OCI-LY7 (cell line): ENCODE measurements around the gene JOSD2. TPM values are rescaled to one million over a fixed set of nuclear protein-coding genes. Genes with fewer than 3 reads are reported as not detected.

Experiments used
- BruUV-seq: library from RNA; stranded (reverse); fragments of 400-500 nt; replicated peaks from 2 replicates; lab custom pipeline; 2021; lab: Mats Ljungman, UMichigan
- CTCF ChIA-PET: fragments of 300-600 bp; sonication (Branson Sonifier 250); formaldehyde crosslinking; loops from one replicate; lab custom pipeline; 2022; ENCODE audit warnings: antibody characterized with exemption; ENCODE audit not compliant: unreplicated experiment; lab: Charles Lee
- POLR2A ChIA-PET: fragments of 300-600 bp; sonication (Branson Sonifier 250); formaldehyde crosslinking; loops from one replicate; lab custom pipeline; 2022; ENCODE audit warnings: antibody characterized with exemption; lab: Charles Lee
- DNase-seq: peaks from one replicate; pipeline ENCODE4 v3.0.0-alpha.2; 2015; ENCODE audit warnings: low spot score
- H2AFZ ChIP-seq: fragments of 200-600 bp; sonication (generic), shearing (Covaris generic); 2 replicates; pipeline ENCODE4 v1.6.1; 2014; ENCODE audit warnings: mild to moderate bottlenecking, antibody characterized with exemption, low read length, moderate library complexity
- H3K27ac ChIP-seq: fragments of 200-600 bp; sonication (generic); 2 replicates; pipeline ENCODE4 v1.5.1; 2014; ENCODE audit warnings: mixed run types, low read depth, mild to moderate bottlenecking, moderate library complexity, low read length, inconsistent platforms; ENCODE audit not compliant: poor library complexity, severe bottlenecking
- H3K36me3 ChIP-seq: fragments of 200-600 bp; sonication (generic); 2 replicates; pipeline ENCODE4 v1.6.1; 2014; ENCODE audit warnings: mild to moderate bottlenecking, antibody characterized with exemption, low read length, moderate library complexity, mixed read lengths; ENCODE audit not compliant: insufficient read depth
- H3K4me1 ChIP-seq: fragments of 200-600 bp; sonication (generic); 2 replicates; pipeline ENCODE4 v1.5.1; 2014; ENCODE audit warnings: mild to moderate bottlenecking, low read length; ENCODE audit not compliant: insufficient read depth, poor library complexity, severe bottlenecking
- H3K4me2 ChIP-seq: fragments of 200-600 bp; sonication (generic); 2 replicates; pipeline ENCODE4 v1.6.1; 2014; ENCODE audit warnings: mild to moderate bottlenecking, low read length
- H3K4me3 ChIP-seq: fragments of 200-600 bp; sonication (generic); 2 replicates; pipeline ENCODE4 v1.5.1; 2014; ENCODE audit warnings: mild to moderate bottlenecking, low read depth, low read length; ENCODE audit not compliant: poor library complexity, severe bottlenecking
- H3K79me2 ChIP-seq: fragments of 200-600 bp; sonication (generic); 2 replicates; pipeline ENCODE4 v1.6.1; 2016; ENCODE audit warnings: low read depth, mild to moderate bottlenecking, low read length, moderate library complexity, mixed read lengths; ENCODE audit not compliant: insufficient read depth
- H3K9me2 ChIP-seq: fragments of 200-600 bp; sonication (generic); 2 replicates; pipeline ENCODE4 v1.6.1; 2016; ENCODE audit warnings: mild to moderate bottlenecking, low read length, mixed read lengths; ENCODE audit not compliant: insufficient read depth
- H3K9me3 ChIP-seq: fragments of 200-600 bp; sonication (generic); 2 replicates; pipeline ENCODE4 v1.6.1; 2014; ENCODE audit warnings: mild to moderate bottlenecking, mixed run types, low read length, mixed read lengths
- H4K20me1 ChIP-seq: fragments of 200-600 bp; sonication (generic); 2 replicates; pipeline ENCODE4 v1.6.1; 2014; ENCODE audit warnings: mild to moderate bottlenecking, antibody characterized with exemption, low read length, moderate library complexity, mixed read lengths; ENCODE audit not compliant: insufficient read depth
- EZH2phosphoT487 ChIP-seq: fragments of 200-600 bp; sonication (generic); IDR thresholded peaks from 2 replicates; pipeline ENCODE4 v1.6.1; 2018; ENCODE audit warnings: low read depth, borderline replicate concordance, mild to moderate bottlenecking, mixed run types, antibody characterized with exemption, low read length, moderate library complexity, mixed read lengths
- intact Hi-C: fragments of 100-400 bp; cut with micrococcal nuclease; formaldehyde crosslinking; loops from one replicate; pipeline ENCODE4 v1.10.0; 2022; ENCODE audit not compliant: unreplicated experiment
- total RNA-seq, 2 experiments: library from RNA; depleted of rRNA in 1 of 2; stranded (reverse); fragments of >200 nt in 1 of 2; shearing (Covaris generic) in 1 of 2; gene quantifications; 2 replicates each; pipeline ENCODE4 v1.2.3, GENCODE V29; 2014 to 2022
- TF ChIP-seq, protein P1 (sequence below): fragments of 200-600 bp; sonication (generic); conservative IDR thresholded peaks from 2 replicates; pipeline ENCODE4 v1.5.1; 2014; ENCODE audit warnings: mild to moderate bottlenecking, antibody characterized with exemption, low read length, moderate library complexity, mixed read lengths

Gene JOSD2
- total RNA-seq, 2 experiments from 2014 or later = 13.0 to 17.8 TPM

DNA sequence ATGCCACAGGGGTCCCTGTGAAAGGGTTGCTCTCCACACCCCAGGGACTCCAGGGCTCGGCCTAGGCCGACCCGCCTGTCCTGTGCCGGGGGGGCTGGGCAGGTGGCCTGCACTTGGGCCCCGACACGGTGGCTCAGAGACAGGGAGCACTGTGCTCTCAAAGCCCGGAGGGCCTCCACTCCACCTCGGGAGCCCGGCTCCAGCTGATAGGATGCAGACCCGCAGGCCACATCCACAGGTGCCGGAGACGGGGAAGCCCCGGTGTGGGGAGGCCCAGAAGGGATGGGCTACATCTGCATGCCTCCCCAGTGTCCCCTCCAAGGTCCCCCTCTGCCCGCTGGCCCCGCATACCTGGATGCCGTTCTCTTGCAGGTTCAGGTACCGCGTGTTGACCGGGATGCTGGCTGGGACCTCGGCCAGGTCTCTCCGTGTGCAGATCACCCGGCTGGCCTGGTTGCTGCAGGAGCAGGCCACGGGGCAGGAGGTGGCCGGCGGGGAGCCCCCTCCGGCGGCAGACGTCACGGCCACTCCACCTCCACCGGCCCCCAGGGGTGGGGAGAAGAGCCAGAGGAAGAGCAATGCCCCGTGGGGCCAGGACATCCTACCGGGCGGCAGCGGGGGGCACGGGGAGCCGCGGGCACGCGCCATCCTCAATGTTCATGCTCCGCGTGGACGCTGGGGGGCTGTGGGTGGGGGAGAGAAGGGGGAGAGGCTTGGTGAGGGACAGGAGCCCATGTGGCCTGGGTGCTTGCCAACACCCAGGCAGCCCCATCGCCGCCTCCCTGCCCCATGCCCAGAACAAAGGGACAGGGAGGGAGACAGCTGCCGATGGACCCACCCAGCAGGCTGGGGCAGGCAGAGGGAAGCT lies 37.4 kb upstream of the JOSD2 start:
- Histone ChIP-seq H4K20me1 (no peaks in the 10 kb centered on the region), H3K4me3 (no peak overlapping the region), H3K4me1 (no peaks in the 10 kb centered on the region), H3K9me3 (no peaks in the 10 kb centered on the region), H3K27ac (no peak overlapping the region), H3K36me3 (no peaks in the 10 kb centered on the region), H3K4me2 (no peak overlapping the region), H2AFZ (no peak overlapping the region), H3K9me2 (no peaks in the 10 kb centered on the region), H3K79me2 (no peaks in the 10 kb centered on the region)
- POLR2A ChIA-PET = no interaction called here
- TF ChIP-seq, protein P1, sequence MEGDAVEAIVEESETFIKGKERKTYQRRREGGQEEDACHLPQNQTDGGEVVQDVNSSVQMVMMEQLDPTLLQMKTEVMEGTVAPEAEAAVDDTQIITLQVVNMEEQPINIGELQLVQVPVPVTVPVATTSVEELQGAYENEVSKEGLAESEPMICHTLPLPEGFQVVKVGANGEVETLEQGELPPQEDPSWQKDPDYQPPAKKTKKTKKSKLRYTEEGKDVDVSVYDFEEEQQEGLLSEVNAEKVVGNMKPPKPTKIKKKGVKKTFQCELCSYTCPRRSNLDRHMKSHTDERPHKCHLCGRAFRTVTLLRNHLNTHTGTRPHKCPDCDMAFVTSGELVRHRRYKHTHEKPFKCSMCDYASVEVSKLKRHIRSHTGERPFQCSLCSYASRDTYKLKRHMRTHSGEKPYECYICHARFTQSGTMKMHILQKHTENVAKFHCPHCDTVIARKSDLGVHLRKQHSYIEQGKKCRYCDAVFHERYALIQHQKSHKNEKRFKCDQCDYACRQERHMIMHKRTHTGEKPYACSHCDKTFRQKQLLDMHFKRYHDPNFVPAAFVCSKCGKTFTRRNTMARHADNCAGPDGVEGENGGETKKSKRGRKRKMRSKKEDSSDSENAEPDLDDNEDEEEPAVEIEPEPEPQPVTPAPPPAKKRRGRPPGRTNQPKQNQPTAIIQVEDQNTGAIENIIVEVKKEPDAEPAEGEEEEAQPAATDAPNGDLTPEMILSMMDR = no peak
- no peak for TF ChIP-seq EZH2phosphoT487
- DNase-seq = no peak
- intact Hi-C loops = no loop called here
- BruUV-seq = no TSS peak
- CTCF ChIA-PET = no interaction called here

DNA sequence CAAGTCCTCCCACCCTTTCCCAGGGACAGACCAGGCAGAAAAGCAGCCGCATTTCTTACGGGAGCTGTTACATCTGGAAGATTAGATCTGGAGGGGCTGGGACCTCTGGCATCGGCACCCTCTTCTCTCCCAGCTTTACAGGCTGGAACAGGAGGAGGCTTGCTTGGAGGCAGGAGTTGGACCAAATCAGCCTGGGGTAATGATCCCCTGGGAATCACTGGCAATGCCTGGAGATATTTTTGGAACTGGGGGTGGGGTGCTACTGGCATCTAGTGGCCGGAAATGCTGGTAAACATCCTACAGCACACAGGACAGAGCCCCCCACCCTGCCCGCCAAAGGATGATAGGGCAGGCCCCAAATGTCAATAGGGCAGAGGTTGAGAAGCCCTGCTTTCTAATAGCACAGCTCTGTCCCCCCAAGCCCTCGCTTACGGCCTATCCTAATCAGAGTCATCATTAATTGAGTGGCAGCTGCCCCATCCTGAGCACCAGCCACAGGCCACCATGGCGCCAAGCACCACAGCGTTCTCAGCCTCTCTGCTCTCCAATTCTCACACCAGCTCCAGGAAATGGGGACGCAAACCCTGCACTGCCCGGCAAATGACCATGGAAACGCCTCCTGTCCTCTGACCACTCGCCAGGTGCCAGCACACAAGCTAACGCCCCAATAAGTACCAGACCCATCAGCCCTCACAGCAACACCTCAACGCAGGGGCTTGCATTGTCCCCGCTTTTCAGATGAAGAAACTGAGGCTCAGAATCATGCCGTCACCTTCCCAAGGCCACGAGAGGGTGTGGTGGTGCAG lies 36.6 kb upstream of the JOSD2 start:
- no peaks in the 10 kb centered on the region for H3K36me3 ChIP-seq
- no peak overlapping the region for H2AFZ ChIP-seq
- H3K9me2 ChIP-seq = no peaks in the 10 kb centered on the region
- DNase-seq = no peak
- H3K4me2 ChIP-seq = no peak overlapping the region
- H4K20me1 ChIP-seq = no peaks in the 10 kb centered on the region
- H3K4me1 ChIP-seq = no peaks in the 10 kb centered on the region
- no peaks in the 10 kb centered on the region for H3K79me2 ChIP-seq
- no peaks in the 10 kb centered on the region for H3K9me3 ChIP-seq
- no TSS peak for BruUV-seq
- H3K4me3 ChIP-seq = no peak overlapping the region
- TF ChIP-seq, protein P1 = 0 out of 2 replicates have a peak, but pooled peaks have one; percentile 17
- no peak for TF ChIP-seq EZH2phosphoT487
- POLR2A ChIA-PET = no interaction called here
- CTCF ChIA-PET = no interaction called here
- no peak overlapping the region for H3K27ac ChIP-seq
- intact Hi-C loops = no loop called here
